GM12878 (cell line): Measurements from ENCODE around the gene COL9A3. TPM values are rescaled to one million over a fixed set of nuclear protein-coding genes. Genes with fewer than 3 reads are reported as not detected.

ENCODE experiments used
- ATAC-seq: fragments of 200-7000 bp; cut with Tn5 transposase; 3 replicates; pipeline ENCODE4 v1.9.1; 2020; ENCODE audit warnings: mild to moderate bottlenecking, moderate library complexity
- BruUV-seq: library from RNA; stranded (reverse); fragments of 400-500 nt; replicated peaks from 2 replicates; lab custom pipeline; 2021; lab: Mats Ljungman, UMichigan
- CTCF ChIA-PET: fragments of 300-600 bp; sonication (Branson Sonifier 250); formaldehyde crosslinking; extraction: SDS; loops from one replicate; lab custom pipeline; 2021; ENCODE audit warnings: inconsistent platforms; lab: Yijun Ruan, JAX
- POLR2A ChIA-PET: fragments of 350-600 bp; formaldehyde crosslinking; extraction: SDS; loops from one replicate; lab custom pipeline; 2021; ENCODE audit warnings: inconsistent platforms; lab: Charles Lee
- RAD21 ChIA-PET: fragments of 300-600 bp; sonication (Branson Sonifier 250); formaldehyde crosslinking; loops from one replicate; lab custom pipeline; 2023; ENCODE audit warnings: antibody characterized with exemption; ENCODE audit not compliant: unreplicated experiment; lab: Charles Lee
- SMC1A ChIA-PET: fragments of 300-600 bp; sonication (Branson Sonifier 250); formaldehyde crosslinking; loops from one replicate; lab custom pipeline; 2023; ENCODE audit not compliant: unreplicated experiment, uncharacterized antibody; lab: Charles Lee
- DNase-seq: peaks from one replicate; pipeline ENCODE4 v3.0.0-alpha.2; 2011; ENCODE audit warnings: low read depth, low spot score
- FAIRE-seq: peaks from 3 replicates; lab custom pipeline; 2011; peaks lifted over from hg19 to GRCh38; lab: Jason Lieb, UNC
- H2AFZ ChIP-seq: 2 replicates; pipeline ENCODE4 v1.6.0; 2011; ENCODE audit warnings: low read depth, low read length, control low read depth; ENCODE audit not compliant: control insufficient read depth
- H3K27ac ChIP-seq: 2 replicates; pipeline ENCODE4 v1.5.1; 2011; ENCODE audit warnings: control low read depth; ENCODE audit not compliant: control insufficient read depth, insufficient read depth
- H3K27me3 ChIP-seq, 2 experiments: replicated peaks in 1 of 2; 2 replicates each; pipeline versions ENCODE4 v1.6.0 to v1.6.1; 2011; ENCODE audit warnings: low read length in 1 of 2; ENCODE audit not compliant: control insufficient read depth in 2 of 2, insufficient read depth in 2 of 2
- H3K36me3 ChIP-seq, 2 experiments: 2 replicates each; pipeline ENCODE4 v1.5.1; 2011; ENCODE audit warnings: low read length in 1 of 2; ENCODE audit not compliant: control insufficient read depth in 2 of 2, insufficient read depth in 2 of 2
- H3K4me1 ChIP-seq: 2 replicates; pipeline ENCODE4 v1.6.1; 2011; ENCODE audit warnings: mild to moderate bottlenecking, low read length, moderate library complexity, mixed read lengths; ENCODE audit not compliant: control insufficient read depth, insufficient read depth
- H3K4me2 ChIP-seq: 2 replicates; pipeline ENCODE4 v1.6.0; 2011; ENCODE audit warnings: control low read depth; ENCODE audit not compliant: control insufficient read depth, insufficient read depth
- H3K4me3 ChIP-seq: fragments of 200-600 bp; sonication (generic); 2 replicates; pipeline ENCODE4 v1.5.1; 2016
- H3K79me2 ChIP-seq: 2 replicates; pipeline ENCODE4 v1.6.0; 2011; ENCODE audit warnings: low read length; ENCODE audit not compliant: control insufficient read depth, insufficient read depth
- H3K9ac ChIP-seq: 2 replicates; pipeline ENCODE4 v1.8.0; 2011; ENCODE audit warnings: low read length, control low read depth, mixed read lengths; ENCODE audit not compliant: control insufficient read depth, insufficient read depth
- H3K9me3 ChIP-seq: replicated peaks from 3 replicates; pipeline ENCODE4 v1.5.1; 2011; ENCODE audit warnings: mild to moderate bottlenecking, low read length; ENCODE audit not compliant: control insufficient read depth, insufficient read depth
- H4K20me1 ChIP-seq: 2 replicates; pipeline ENCODE4 v1.6.0; 2011; ENCODE audit not compliant: control insufficient read depth, insufficient read depth
- BCL3 ChIP-seq: IDR thresholded peaks from 2 replicates; pipeline ENCODE4 v1.6.1; 2011; ENCODE audit warnings: borderline replicate concordance, low read depth, mild to moderate bottlenecking, moderate library complexity, low read length; ENCODE audit not compliant: insufficient read depth, poor library complexity, severe bottlenecking
- CHD1 ChIP-seq: IDR thresholded peaks from 2 replicates; pipeline ENCODE4 v1.6.1; 2012; ENCODE audit warnings: low read depth, low read length, improper control_type of control experiment
- EED ChIP-seq: sonication (generic); IDR thresholded peaks from 2 replicates; pipeline ENCODE4 v1.6.1; 2016; ENCODE audit warnings: antibody characterized with exemption, low read depth
- KLF5 ChIP-seq: fragments of 450-650 bp; IDR thresholded peaks from 2 replicates; pipeline ENCODE4 v1.6.1; 2014; ENCODE audit warnings: mild to moderate bottlenecking; ENCODE audit not compliant: partially characterized antibody
- MLLT1 ChIP-seq: fragments of 450-650 bp; IDR thresholded peaks from 2 replicates; pipeline ENCODE4 v1.6.1; 2016; ENCODE audit warnings: mild to moderate bottlenecking
- PBX3 ChIP-seq: IDR thresholded peaks from 2 replicates; pipeline ENCODE4 v1.6.1; 2011; ENCODE audit warnings: mild to moderate bottlenecking, low read depth, low read length, moderate library complexity; ENCODE audit not compliant: insufficient replicate concordance
- RBBP5 ChIP-seq: fragments of 200-600 bp; sonication (generic); conservative IDR thresholded peaks from 2 replicates; pipeline ENCODE4 v1.6.1; 2016
- RELB ChIP-seq: fragments of 450-650 bp; IDR thresholded peaks from 2 replicates; pipeline ENCODE4 v1.6.1; 2017; ENCODE audit warnings: low read depth, mild to moderate bottlenecking, moderate library complexity
- RUNX3 ChIP-seq: IDR thresholded peaks from 2 replicates; pipeline ENCODE4 v1.6.1; 2012; ENCODE audit warnings: low read length, inconsistent platforms
- SMAD5 ChIP-seq: IDR thresholded peaks from 2 replicates; pipeline ENCODE4 v1.6.1; 2016; ENCODE audit warnings: antibody characterized with exemption, low read depth
- TCF3 ChIP-seq: IDR thresholded peaks from 2 replicates; pipeline ENCODE4 v1.6.1; 2012; ENCODE audit warnings: low read depth, mild to moderate bottlenecking, low read length, borderline replicate concordance; ENCODE audit not compliant: insufficient read depth
- USF2 ChIP-seq: IDR thresholded peaks from 2 replicates; pipeline ENCODE4 v1.6.1; 2011; ENCODE audit warnings: low read depth, low read length, improper control_type of control experiment, borderline replicate concordance
- ZNF207 ChIP-seq: fragments of 450-650 bp; IDR thresholded peaks from 2 replicates; pipeline ENCODE4 v1.6.1; 2014; ENCODE audit warnings: antibody characterized with exemption, mild to moderate bottlenecking, borderline replicate concordance
- ZNF384 ChIP-seq: IDR thresholded peaks from 2 replicates; pipeline ENCODE4 v1.6.1; 2012; ENCODE audit warnings: low read depth, mild to moderate bottlenecking, low read length, improper control_type of control experiment, borderline replicate concordance
- WGBS: methylation state at CpG from one replicate; pipeline ENCODE4 v1.1.6; 2016; ENCODE audit warnings: low lambda C conversion rate; ENCODE audit not compliant: insufficient replicate concordance, insufficient coverage; ENCODE audit errors: missing lambda C conversion rate; 5-methylcytosine and 5-hydroxymethylcytosine counted together
- in situ Hi-C: fragments of 300-500 bp; cut with MboI; formaldehyde crosslinking; loops from 9 replicates; pipeline ENCODE4 v1.14.3; 2018; ENCODE audit warnings: mixed read lengths
- intact Hi-C: fragments of 100-400 bp; cut with micrococcal nuclease; formaldehyde crosslinking; loops from one replicate; pipeline ENCODE4 v1.14.2; 2022; ENCODE audit not compliant: unreplicated experiment
- polyA plus RNA-seq, 11 experiments: library from polyadenylated mRNA; depleted of rRNA in 4 of 11; unstranded in 6 of 11; stranded (reverse) in 5 of 11; fragments of >200 nt; fragmentation: Nextera tagmentation in 4 of 11; fragmentation: Illumina TruSeq in 1 of 11; extraction: Ambion mirVana in 4 of 11; extraction: Trizol in 1 of 11; gene quantifications; 1 replicate in 1 of 11; 2 replicates in 10 of 11; pipeline versions ENCODE4 v1.2.1 to v1.2.3, GENCODE V29; 2011 to 2016; ENCODE audit warnings: inconsistent platforms in 2 of 11, missing spikeins in 2 of 11, low read depth in 1 of 11
- total RNA-seq, 4 experiments: library from RNA; depleted of rRNA in 3 of 4; stranded (reverse); fragments of >200 nt in 3 of 4; fragmentation: Illumina TruSeq in 1 of 4; extraction: Trizol in 1 of 4; gene quantifications; 2 replicates each; pipeline versions ENCODE4 v1.2.1 to v1.2.3, GENCODE V29; 2013 to 2021

COL9A3 gene
- total and polyA plus RNA-seq, 10 of the 15 experiments (the other 5 are each of a cell fraction or from before 2014, with no cell fraction given): 0.09 to 1.7 (median 0.63) TPM; not detected in 1

GRCh38 chr20:62787321-62787720 lies 29.5 kb upstream of the COL9A3 start:
- H3K27ac ChIP-seq: no peak overlapping the region
- BruUV-seq: no TSS peak
- peaks cover 3% of the 10 kb centered on the region for H3K4me1 ChIP-seq
- H3K27me3 ChIP-seq: peaks cover 2 to 4% of the 10 kb centered on the region in 2 experiments; a peak in 2 of 4 replicates
- no peak for DNase-seq
- H3K9ac ChIP-seq: no peak overlapping the region
- no peaks in the 10 kb centered on the region; the same call in 2 of the 3 replicates for H3K9me3 ChIP-seq
- H4K20me1 ChIP-seq: no peaks in the 10 kb centered on the region
- CTCF ChIA-PET: no interaction called here
- no peak overlapping the region for H3K4me2 ChIP-seq
- no peak for TF ChIP-seq TCF3
- no peak for TF ChIP-seq BCL3
- TF ChIP-seq RUNX3: no peak
- no peak for TF ChIP-seq RBBP5
- TF ChIP-seq EED: no peak
- TF ChIP-seq PBX3: no peak
- no peak for TF ChIP-seq CHD1
- no peak for TF ChIP-seq USF2
- TF ChIP-seq SMAD5: no peak
- no peak for TF ChIP-seq MLLT1
- no peak for TF ChIP-seq ZNF384
- no peak for TF ChIP-seq KLF5
- no peak for TF ChIP-seq RELB
- TF ChIP-seq ZNF207: no peak
- TF ChIP-seq, all 136 proteins: peak for 0
- FAIRE-seq (no peak), ATAC-seq (no peak)
- no peak overlapping the region for H2AFZ ChIP-seq
- ChIA-PET SMC1A (no interaction called here), POLR2A (no interaction called here), RAD21 (no interaction called here)
- no peaks in the 10 kb centered on the region; a peak in 1 of 4 replicates for H3K36me3 ChIP-seq
- in situ Hi-C loops (no loop called here), intact Hi-C loops (no loop called here)
- H3K4me3 ChIP-seq: no peak overlapping the region
- WGBS: 28% methylated on average over 7 of the region's 7 CpGs
- H3K79me2 ChIP-seq: no peaks in the 10 kb centered on the region
